Suppressor macrophage (primary cell): ENCODE data around the gene PLEKHG3.

ENCODE experiments used
- DNase-seq, 4 experiments: peaks; one replicate each; pipeline ENCODE4 v3.0.0-alpha.2; 2020 to 2022

The PLEKHG3 gene

GRCh38 chr14:64790478-64790877, 86.3 kb downstream of the PLEKHG3 start:
- DNase-seq: no peak

- DNase-seq: no peak
Observed at GRCh38 chr14:64792231-64792630, 88.0 kb downstream of the PLEKHG3 start.

- DNase-seq: no peak
Observed at GRCh38 chr14:64792871-64793560, 88.8 kb downstream of the PLEKHG3 start.

DNA sequence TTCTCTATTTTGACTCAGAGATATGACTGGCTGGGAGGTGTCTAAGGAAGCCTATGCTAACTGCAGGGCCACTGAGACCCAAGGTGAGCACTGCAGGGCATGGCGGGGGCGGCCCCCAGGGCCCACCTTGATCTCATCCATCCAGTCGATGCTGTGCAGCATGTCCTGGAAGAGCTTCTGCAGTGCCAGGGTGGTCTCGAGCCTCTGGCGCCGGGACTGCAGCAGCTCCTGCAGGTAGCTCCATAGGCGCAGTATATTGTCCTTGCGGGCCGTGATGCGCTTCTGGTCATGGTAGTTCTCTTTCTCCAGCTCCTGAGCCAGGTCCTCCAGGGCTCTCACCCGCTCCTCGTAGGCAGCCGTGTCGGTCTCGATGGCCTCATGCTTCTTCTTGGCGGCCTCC, 91.0 kb downstream of the PLEKHG3 start:
- no peak for DNase-seq

GRCh38 chr14:64795921-64796320, 91.7 kb downstream of the PLEKHG3 start:
- DNase-seq: no peak

GRCh38 chr14:64796369-64796768, 92.1 kb downstream of the PLEKHG3 start:
- DNase-seq: no peak

- DNase-seq: no peak
Observed at GRCh38 chr14:64799555-64799954, 95.3 kb downstream of the PLEKHG3 start.
